WI38 (cell line): ENCODE data around the gene MBD4.
"Not testable (repeated sequence)": the region's sequence is repeated elsewhere in the genome, so short reads cannot be mapped to it uniquely, and the experiment has no call there.

ENCODE experiments used
- H3K4me3 ChIP-seq: 2 replicates; pipeline ENCODE4 v1.5.1; 2011; ENCODE audit warnings: low read depth, mild to moderate bottlenecking, control low read depth, low read length
- CTCF ChIP-seq: IDR thresholded peaks from 2 replicates; pipeline ENCODE4 v1.5.1; 2012; ENCODE audit warnings: low read depth, mild to moderate bottlenecking, control low read depth, low read length

The MBD4 gene

GRCh38 chr3:129439817-129440617 is at the start of gene MBD4, which contains the start of gene IFT122:
MBD4 (minus strand) TSS chr3:129439948; CDS start chr3:129439833, 115 bp downstream.
IFT122 (plus strand) TSS chr3:129440224; CDS start chr3:129440331, 107 bp downstream.
- no peak for TF ChIP-seq CTCF
- peak within 1 kb of the TSS; percentile 99 for H3K4me3 ChIP-seq

DNA sequence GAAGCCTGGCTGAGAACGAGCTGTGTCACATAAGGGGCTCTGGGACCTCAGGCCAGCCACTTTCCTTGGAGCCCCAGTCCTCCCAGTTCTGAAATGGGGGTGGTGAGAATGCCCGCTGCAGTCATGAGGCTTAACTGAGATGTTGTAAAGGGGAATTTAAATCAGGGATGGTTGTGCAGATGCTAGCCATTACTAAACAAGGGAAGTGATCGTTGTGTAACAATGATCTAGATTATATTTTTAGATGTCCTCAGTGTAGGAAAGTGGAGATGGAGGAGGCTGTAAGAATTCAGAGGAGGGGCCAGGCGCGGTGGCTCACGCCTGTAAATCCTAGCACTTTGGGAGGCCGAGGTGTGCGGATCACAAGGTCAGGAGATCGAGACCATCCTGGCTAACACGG is 49.5 kb upstream of the MBD4 start:
- H3K4me3 ChIP-seq: not testable (repeated sequence)

DNA sequence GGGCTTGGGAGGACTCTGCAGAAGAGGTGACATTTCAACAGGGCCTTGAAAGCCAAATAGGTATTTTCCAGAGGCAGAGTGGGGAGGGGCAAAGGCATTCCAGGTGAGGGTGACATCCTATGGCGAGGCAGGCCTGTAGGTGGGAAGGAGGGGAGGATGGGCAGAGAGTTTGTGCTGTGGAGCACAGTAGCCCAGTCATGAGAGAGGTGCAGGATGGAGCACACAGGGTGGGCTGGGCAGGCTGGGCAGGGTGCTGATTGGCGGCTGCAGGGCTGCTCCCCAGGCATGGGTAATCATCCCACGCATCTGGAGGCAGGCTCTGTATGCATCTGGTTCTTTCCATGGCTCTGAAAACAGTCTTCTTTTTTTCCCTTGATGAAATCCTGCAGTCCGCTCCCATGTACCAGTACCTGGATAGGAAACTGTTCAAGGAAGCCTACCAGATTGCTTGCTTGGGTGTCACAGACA is 48.2 kb upstream of the MBD4 start:
- not testable (repeated sequence) for H3K4me3 ChIP-seq

GRCh38 chr3:129487183-129487867 is 47.6 kb upstream of the MBD4 start:
- no peak overlapping the region for H3K4me3 ChIP-seq
- TF ChIP-seq CTCF: no peak

GRCh38 chr3:129486664-129487035 is 46.9 kb upstream of the MBD4 start:
- no peak overlapping the region for H3K4me3 ChIP-seq
- TF ChIP-seq CTCF: no peak

DNA sequence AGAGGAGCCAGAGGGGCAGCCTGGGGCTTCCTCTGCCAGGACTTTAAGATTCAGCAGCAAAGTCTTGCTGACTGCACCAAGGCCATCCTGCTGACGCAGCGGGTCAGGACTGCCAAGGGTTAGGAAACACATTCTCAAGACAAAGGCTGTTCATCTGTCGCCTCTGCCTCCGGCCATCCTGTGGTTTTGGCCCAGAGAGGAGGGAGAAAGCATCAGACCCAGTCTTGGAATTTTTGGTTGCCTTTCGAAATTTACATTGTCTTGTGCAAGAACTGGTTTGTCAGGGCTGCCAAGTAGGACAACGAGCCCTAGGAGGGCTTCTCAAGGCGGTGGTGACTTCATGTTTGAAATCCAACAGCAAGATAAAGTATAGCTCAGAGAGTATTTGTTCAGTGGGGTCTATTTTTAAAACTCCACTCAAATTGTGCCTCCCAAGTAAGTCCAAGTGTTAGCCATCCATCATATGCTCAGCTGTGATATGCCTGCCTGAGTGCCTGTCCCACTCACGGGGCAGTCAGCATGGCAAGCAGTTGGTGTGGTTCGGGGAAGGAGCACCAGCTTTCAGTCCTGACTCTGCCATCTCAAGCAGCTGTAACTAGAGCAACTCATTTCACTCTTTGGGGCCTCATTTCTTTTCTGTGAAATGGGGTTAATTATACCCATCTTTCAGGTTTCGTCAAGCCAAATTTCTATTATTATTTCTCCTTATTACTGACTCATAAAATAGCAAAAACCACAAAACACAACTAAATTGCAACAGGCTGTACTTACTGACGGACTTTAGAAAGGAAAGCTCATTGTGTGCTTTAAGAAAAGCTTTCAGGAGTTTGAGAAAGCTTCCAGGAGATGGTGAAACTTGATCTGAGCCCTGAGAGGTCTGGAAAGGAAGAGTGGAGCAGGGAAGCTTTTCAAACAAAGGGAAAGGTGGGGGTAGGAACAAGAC is 46.2 kb upstream of the MBD4 start:
- no peak for TF ChIP-seq CTCF
- no peak overlapping the region for H3K4me3 ChIP-seq

DNA sequence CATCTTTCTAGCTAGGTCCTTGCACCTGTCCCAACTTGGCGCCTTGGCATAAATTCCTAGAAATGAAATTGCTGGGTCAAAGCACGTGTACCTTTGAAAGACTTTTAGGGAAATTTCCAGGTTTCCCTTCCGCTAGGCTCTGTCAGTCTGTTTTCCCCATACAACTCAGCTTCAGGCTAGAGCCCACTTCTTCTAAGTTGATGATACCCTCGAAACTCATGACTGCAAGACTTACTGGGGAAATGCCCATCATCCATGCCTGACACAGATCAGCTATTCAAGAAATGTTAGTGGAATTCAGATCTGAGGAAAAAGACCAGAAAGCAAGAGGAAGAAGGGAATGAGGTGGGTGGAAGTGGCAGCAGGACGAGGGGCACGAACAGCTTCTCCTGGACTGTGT is 45.4 kb upstream of the MBD4 start:
- H3K4me3 ChIP-seq: not testable (repeated sequence)

GRCh38 chr3:129483870-129484269 is 44.1 kb upstream of the MBD4 start:
- no peak overlapping the region for H3K4me3 ChIP-seq
- TF ChIP-seq CTCF: no peak
